Measurements from ENCODE around the gene NEDD4L. TPM values are rescaled to one million over a fixed set of nuclear protein-coding genes. Genes with fewer than 3 reads are reported as not detected.
A peak's percentile ranks its signal among the peaks of the same experiment; 100 is the strongest.

The NEDD4L gene
- total and polyA plus RNA-seq, 2 experiments from 2014 or later = 36.2 to 72.3 TPM

DNA sequence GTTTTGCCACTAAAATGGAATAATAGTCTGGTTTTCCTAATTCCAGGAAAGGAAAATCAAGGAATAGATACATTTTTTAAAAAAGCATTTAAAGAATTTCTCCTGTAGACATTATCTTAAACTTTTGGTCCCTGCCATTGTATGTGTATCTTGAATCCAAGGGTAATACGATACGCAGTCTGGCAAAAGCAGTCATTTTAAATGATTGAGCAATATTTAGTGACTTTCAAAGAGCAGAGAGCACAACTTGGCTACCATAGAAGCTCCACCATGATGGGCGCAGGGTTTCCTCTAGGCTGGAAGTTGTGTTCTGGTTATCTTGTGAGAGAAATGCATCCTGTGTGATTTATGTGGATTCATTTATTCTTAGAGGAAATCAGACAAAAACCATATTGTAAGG is 92.9 kb downstream of the NEDD4L start:
- Histone ChIP-seq H3K36me3 (ENCODE audit: insufficient read depth) (no peaks in the 10 kb centered on the region), H3F3A (replicated peaks; ENCODE audit: low read depth) (no peaks in the 10 kb centered on the region), H3K27ac (ENCODE audit: low read depth) (no peak overlapping the region), H3K9me2 (ENCODE audit: insufficient read depth) (no peaks in the 10 kb centered on the region), H3K79me2 (replicated peaks; ENCODE audit: insufficient read depth) (peaks cover 84% of the 10 kb centered on the region), H3K4me2 (no peak overlapping the region), H3K4me1 (ENCODE audit: insufficient read depth) (peaks cover 27% of the 10 kb centered on the region; the same call in 1 of the 2 replicates), H2AFZ (no peak overlapping the region), H3K27me3 (ENCODE audit: insufficient read depth) (no peaks in the 10 kb centered on the region), H4K20me1 (replicated peaks; ENCODE audit: insufficient read depth) (peaks cover 8% of the 10 kb centered on the region), H3K4me3 (no peak overlapping the region)
- Mint-ChIP-seq H3K27ac (no peak overlapping the region), H3K4me1 (peaks cover 52% of the 10 kb centered on the region), H3K4me3 (no peak overlapping the region), H3K9me3 (no peaks in the 10 kb centered on the region; the same call in 2 of the 3 replicates), H3K27me3 (ENCODE audit: insufficient read depth, low read depth, poor library complexity) (peaks cover 4% of the 10 kb centered on the region), H3K36me3 (ENCODE audit: low read depth) (no peaks in the 10 kb centered on the region)
- DNase-seq (ENCODE audit: low spot score) = no peak
- TF ChIP-seq POLR2AphosphoS5 (IDR thresholded peaks at IDR 0.05; ENCODE audit: low read depth) (no peak), STAT1 (IDR thresholded peaks at IDR 0.05; ENCODE audit: unreplicated experiment) (no peak)
- ATAC-seq = no peak

DNA sequence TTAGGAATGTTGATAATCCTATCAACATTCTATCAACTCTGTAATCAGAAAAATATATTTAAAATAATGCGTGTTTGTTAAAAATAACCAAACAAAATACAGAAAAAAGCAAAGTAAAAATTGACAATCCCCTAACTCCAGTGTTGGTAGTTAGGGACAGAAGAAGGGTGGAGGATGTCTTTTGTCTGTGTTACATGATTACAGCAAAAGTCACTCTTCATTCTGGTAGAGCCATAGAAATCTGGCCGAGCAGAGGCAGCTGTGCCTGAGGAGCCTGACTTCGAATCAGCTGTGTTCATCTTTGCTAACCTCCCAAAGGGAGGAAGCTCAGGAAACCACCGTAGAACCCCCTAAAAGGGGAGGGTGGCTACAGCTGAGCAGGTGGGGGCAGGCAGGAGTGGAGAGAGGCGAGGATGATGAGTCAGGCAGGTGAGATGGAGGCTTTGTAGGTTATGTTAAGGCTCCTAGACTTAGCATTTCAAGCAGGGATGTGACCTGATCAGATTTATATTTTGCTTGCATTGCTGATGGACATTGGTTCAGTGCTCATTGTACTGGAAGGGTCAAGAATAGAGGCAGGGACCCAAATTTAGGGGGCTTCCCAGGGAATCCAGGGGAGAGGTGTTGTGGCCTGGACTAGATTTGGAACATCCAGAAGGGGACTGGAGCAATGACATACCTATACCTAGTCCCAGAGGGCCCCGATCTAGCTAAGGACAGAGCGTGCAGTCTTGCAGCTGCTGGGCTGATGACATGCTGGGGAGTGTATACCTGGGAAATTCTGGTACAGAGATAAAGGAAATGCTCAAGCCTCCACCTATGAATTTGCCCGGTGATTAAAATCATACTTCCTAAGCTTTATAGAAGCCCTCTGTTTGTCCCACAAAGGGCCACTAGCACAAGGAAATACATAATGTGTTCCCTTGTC is 95.7 kb downstream of the NEDD4L start:
- peak overlapping the region; percentile 75 for H3K27ac Mint-ChIP-seq
- H3K4me1 Mint-ChIP-seq = peaks cover 54% of the 10 kb centered on the region

DNA sequence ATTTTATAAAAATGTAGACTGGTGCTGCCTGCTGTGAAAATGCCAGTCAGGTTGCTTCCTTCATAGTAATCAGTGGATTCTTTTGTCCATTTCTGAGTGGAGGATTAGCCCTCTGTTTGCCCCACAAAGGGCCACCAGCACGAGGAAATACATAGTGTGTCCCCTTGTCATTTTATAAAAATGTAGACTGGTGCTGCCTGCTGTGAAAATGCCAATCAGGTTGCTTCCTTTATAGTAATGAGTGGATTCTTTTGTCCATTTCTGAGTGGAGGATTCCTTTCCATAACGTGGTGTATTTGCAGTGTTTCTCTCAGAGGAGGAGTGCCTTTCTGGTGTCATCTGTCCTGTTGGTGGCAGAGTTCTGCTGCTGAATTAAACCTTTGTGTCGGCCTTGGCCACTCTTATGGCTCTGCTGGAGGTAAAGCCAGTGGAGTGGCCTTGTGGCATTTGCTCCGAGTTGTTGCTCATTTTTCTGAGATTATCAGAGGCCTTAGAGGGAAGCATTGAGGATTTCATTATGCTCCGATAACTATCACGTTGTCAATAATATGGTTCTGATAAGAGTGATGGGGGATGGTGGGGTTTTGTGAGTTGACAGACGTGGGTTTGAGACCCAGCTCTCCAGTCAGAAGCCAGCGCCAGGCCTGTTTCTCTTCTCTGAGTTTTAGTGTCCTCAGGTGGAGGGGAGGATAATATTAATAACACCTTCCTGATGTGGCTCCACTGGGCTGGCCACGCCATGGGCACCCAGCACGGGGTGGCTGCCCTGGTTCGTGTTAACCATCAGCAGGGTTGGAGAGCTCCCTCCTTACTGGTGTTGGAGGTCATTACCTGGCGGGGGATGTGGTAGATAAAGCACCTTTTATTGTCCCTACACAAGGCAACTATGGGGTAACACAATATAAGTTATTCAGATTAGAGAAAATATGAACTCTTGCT is 96.6 kb downstream of the NEDD4L start:
- Mint-ChIP-seq H3K4me3 (no peak overlapping the region), H3K4me1 (peaks cover 45% of the 10 kb centered on the region), H3K36me3 (ENCODE audit: low read depth) (peaks cover 9% of the 10 kb centered on the region; the same call in 2 of the 3 replicates), H3K9me3 (no peaks in the 10 kb centered on the region; the same call in 2 of the 3 replicates), H3K27ac (no peak overlapping the region), H3K27me3 (ENCODE audit: insufficient read depth, low read depth, poor library complexity) (peaks cover 4% of the 10 kb centered on the region)
- Histone ChIP-seq H3K27me3 (ENCODE audit: insufficient read depth) (no peaks in the 10 kb centered on the region), H3K36me3 (ENCODE audit: insufficient read depth) (no peaks in the 10 kb centered on the region), H3K4me3 (no peak overlapping the region), H3K79me2 (replicated peaks; ENCODE audit: insufficient read depth) (peaks cover 88% of the 10 kb centered on the region), H3F3A (replicated peaks; ENCODE audit: low read depth) (no peaks in the 10 kb centered on the region), H4K20me1 (replicated peaks; ENCODE audit: insufficient read depth) (peaks cover 10% of the 10 kb centered on the region), H3K27ac (ENCODE audit: low read depth) (no peak overlapping the region), H3K9me2 (ENCODE audit: insufficient read depth) (no peaks in the 10 kb centered on the region), H3K4me2 (0 out of 2 replicates have a peak overlapping the region, but pooled peaks have one; percentile 15), H3K4me1 (ENCODE audit: insufficient read depth) (peaks cover 27% of the 10 kb centered on the region; the same call in 1 of the 2 replicates), H2AFZ (no peak overlapping the region)
- ATAC-seq (no peak), DNase-seq (ENCODE audit: low spot score) (no peak)
- TF ChIP-seq CTCF (conservative IDR thresholded peaks at IDR 0.05; ENCODE audit: low read depth in 2 of 2) (peak; percentile 12 to 47; a peak in 2 of 4 replicates), CREB1 (CRISPR knock-in tag; IDR thresholded peaks at IDR 0.05; ENCODE audit: low read depth) (no peak), EZH2phosphoT487 (IDR thresholded peaks at IDR 0.05; ENCODE audit: unreplicated experiment) (no peak), STAT1 (IDR thresholded peaks at IDR 0.05; ENCODE audit: unreplicated experiment) (no peak)

More for the DNA sequence above, 95.7 kb downstream of the NEDD4L start:
- H3K27ac ChIP-seq (ENCODE audit: low read depth) = no peak overlapping the region
- H2AFZ ChIP-seq = no peak overlapping the region
- Mint-ChIP-seq H3K9me3 (no peaks in the 10 kb centered on the region; the same call in 2 of the 3 replicates), H3K4me3 (no peak overlapping the region), H3K27me3 (ENCODE audit: insufficient read depth, low read depth, poor library complexity) (peaks cover 4% of the 10 kb centered on the region), H3K36me3 (ENCODE audit: low read depth) (peaks cover 9% of the 10 kb centered on the region; the same call in 2 of the 3 replicates)
- peak; percentile 11; the same call in 1 of the 3 replicates for ATAC-seq
- H3K79me2 ChIP-seq (replicated peaks; ENCODE audit: insufficient read depth) = peaks cover 89% of the 10 kb centered on the region
- no peak for DNase-seq (ENCODE audit: low spot score)
- H3K4me2 ChIP-seq = no peak overlapping the region
- no peaks in the 10 kb centered on the region for H3K27me3 ChIP-seq (ENCODE audit: insufficient read depth)
- H3K4me3 ChIP-seq = no peak overlapping the region
- peaks cover 8% of the 10 kb centered on the region for H4K20me1 ChIP-seq (replicated peaks; ENCODE audit: insufficient read depth)
- no peaks in the 10 kb centered on the region for H3K9me2 ChIP-seq (ENCODE audit: insufficient read depth)
- H3F3A ChIP-seq (replicated peaks; ENCODE audit: low read depth) = no peaks in the 10 kb centered on the region
- peaks cover 27% of the 10 kb centered on the region; the same call in 1 of the 2 replicates for H3K4me1 ChIP-seq (ENCODE audit: insufficient read depth)
- TF ChIP-seq POLR2AphosphoS5 (IDR thresholded peaks at IDR 0.05; ENCODE audit: low read depth) (no peak), NANOG (IDR thresholded peaks at IDR 0.05; ENCODE audit: borderline replicate concordance) (no peak)
- no peaks in the 10 kb centered on the region for H3K36me3 ChIP-seq (ENCODE audit: insufficient read depth)
